Fibroblast of the conjunctiva (primary cell): ENCODE measurements around the gene GLS.

Source experiments
- DNase-seq: peaks from one replicate; pipeline ENCODE4 v3.0.0-alpha.2; 2010; ENCODE audit warnings: low read depth

GLS gene

GRCh38 chr2:190972846-190973245 lies 92.2 kb downstream of the GLS start:
- DNase-seq, result no peak

DNA sequence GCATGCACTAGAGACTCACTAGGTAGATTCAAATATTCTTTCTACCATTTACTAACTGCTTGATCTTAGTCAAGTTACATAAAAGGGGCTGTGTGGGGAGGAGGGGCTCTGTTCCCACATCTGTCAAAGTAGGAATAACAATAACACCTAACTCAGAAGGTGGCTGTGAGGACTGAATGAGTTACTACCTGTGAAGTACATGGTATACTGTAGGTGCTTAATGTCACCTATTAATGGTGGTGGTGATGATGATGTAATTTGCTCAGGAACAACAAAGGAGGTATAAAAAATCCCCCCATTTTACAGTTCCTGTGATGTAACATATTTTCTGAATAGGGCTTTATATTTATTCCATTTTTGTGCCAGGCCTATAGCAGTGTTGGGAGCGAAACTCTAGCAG lies 92.6 kb downstream of the GLS start:
- DNase-seq, result no peak

DNA sequence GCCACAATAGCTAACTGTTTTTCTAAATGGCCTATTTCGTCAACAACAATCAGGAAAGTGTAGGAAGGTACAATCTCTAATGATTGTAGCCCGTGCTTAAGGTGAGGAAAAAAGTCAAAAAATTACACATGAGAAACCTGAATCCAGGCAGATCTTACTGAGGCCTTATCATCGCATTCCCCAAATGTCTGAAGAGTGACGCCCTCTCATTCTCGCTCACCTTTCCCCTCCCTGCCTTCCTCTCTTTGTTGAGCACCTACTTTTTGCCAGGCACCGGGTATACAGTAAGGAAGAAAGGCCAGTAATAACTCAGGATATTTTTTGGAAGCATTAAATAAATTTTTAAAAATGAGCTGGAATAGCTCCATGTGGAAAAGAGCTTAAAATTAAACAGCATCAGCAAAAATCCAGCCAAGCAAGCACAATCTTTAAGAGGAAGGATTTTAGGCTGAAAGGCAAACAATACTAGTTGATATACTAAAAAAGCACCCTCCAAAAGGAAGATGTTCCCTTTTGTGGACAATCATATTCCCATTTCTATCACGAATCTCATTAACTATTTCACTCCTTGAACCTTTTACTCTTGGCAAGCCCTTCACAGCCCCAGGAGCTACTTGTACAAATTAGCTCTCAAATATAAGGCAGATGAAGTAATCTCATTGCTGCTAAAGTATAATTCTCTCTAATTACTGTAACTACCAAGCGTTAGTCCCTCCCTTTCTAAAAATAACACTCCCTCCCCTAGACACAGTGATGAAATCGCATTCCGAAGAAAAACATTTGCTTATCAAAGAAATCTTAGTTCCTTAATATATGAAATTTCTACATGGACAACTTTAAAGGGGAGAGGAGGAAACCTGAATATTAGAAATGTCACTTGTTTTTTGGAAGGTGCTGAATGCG lies 93.4 kb downstream of the GLS start:
- no peak for DNase-seq

DNA sequence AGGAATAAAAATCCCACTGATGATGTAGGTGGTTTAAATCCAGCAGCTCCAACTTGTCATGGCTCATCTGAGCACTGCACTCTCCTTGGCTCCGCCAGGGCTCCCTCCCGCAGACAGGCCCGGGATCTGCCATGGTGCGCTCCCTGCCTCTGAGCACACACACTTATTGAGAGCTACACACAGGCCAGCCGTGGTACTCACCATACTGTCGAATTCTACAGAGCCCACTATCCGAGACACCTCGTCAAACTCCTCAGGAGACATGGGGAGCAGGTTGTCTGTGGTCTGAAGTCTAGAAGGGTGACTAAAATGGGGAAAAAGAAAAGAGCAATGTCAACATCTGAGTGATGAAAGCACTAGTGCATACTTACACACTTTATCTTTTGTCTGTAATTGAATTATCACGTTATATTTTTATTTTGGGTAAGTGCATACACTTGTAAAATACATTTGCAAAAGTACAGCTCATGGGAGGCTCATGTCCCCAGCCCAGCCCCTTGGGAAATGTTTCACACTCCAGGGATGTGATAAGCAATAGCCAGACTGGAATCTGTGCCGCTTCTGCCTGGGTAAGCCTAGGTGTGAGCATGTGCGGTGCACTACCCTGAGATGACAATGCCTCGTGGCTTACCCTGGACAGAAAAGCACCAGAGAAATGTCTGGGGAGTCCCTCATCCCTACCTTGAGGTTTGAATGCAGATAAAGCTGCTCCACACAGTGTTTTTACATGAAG lies 94.2 kb downstream of the GLS start:
- DNase-seq, result no peak

DNA sequence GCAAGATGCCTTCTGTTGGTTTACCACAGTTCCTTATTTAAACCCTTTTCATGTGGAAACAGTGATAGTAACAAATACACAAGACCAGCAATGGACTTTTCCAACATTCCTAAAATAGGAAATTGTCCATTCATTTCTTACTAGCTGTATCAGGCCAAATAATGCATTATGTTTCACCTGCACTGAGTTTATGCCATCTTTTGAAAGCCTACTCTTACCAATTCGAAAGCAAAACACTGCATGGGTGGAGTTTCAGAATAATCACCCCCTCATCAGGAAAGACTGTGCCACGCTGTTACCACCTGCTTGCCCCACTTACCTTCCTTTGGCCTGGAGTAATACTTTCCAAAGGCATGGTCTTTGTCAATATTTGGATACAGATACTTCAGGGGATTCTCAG lies 95.9 kb downstream of the GLS start:
- no peak for DNase-seq

DNA sequence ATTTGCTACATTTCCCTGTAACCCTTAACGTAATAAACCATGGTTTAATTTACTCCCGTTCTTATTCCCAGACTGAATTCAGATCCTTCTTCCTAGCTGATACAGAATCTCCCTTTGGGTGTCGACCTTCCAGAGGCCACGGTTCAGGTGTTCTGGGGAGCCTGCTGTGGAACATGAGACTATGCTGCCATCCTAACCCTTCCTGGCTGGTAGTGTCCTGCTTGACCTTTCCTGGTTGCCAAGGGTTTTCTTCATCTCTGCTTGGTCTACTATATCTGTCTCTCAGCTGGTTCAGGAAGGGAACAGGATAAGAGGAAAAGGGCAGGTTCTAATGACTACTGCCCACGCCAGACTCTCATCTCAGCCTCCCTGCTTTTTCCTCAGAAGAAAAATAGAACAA lies 96.9 kb downstream of the GLS start:
- no peak for DNase-seq

DNA sequence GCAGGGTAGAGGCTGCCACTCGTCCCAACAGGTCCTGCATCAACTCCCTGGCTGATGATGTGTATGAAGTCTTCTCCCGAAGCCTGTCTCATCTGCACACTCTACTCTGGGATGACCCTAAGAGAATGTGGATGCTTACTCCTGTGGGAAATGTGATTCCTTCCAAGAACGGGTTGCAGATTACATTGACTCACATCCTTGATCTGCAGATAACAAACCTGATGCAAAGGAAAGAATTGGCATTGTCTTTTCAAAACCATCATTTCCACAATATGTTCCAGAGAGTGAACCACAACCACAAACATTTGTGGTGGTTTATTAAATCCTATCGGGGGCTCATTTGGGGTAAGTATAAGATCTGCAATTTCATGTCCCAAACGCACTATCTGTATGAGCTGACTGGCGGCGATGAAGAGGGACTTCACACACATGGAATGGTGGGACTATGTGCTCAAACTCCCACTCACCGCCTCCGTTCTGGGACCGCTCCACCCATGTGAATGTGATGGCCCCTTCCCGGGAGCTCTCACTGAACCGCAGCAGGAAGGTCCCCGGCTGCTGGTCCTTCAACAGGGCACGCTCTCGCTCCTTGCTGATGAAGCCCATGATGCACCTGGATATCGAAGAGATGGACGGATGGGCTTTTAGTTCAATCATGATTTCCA lies 97.9 kb downstream of the GLS start:
- no peak for DNase-seq

GRCh38 chr2:190979906-190980629 lies 99.4 kb downstream of the GLS start:
- peak; percentile 36 for DNase-seq

- no peak for DNase-seq
Observed at GRCh38 chr2:190980630-190981209, 100.1 kb downstream of the GLS start.

GRCh38 chr2:190981333-190981732 lies 100.7 kb downstream of the GLS start:
- DNase-seq, result no peak

GRCh38 chr2:190981733-190982132 lies 101.1 kb downstream of the GLS start:
- DNase-seq, result no peak

DNA sequence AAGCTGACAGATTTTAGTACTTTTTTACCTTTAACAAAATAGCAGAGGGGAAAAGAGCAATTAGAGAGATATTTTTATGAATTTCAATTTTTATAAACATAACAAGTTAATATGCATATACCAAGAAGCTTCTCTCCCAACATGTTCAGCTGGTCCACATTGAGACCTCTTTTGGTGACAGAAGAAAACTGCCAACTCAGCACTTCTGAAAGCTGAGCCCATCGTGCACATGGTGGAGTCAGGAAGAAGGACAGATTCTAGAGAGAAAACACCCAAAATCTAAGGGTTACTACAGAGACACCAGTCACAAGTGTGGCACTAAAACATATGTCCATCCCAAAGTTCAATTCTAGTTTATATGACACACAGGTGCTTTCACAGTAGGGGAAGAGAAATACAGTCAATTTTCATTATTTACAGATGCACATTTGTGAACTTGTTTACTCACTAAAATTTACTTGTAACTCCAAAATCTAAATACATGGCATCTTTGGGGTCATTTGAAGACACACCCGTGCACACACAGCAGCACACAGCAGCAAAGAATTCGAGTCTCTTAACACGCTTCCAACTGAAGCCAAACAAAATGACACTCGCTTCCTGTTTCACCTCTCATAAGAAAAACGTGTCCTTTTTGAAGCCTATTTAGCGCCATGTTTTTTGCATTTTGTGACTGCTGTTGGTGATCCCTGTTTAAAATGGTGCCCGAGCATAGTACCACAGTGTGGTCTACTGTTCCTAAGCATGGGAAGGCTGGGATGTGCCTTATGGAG lies 101.8 kb downstream of the GLS start:
- DNase-seq, result no peak

DNA sequence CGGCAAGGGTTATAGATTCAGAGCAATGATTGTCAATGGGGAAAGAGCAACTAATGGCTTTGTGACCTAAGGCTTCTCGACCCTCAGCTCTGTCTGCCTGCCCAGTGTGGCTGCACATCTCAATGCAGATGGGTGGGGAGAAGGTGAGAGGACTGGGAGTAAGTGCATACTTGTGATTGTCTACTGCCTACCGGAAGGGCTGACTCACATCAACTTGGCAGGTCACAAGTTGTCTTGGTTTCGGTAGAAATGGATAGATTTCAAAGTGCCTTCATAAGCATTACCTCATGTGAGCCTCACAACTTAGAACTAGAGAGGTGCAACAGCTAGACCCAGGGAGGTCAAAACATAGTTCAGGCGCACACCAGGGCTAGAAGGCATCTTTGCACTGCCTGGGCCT lies 104.0 kb downstream of the GLS start:
- no peak for DNase-seq

- no peak for DNase-seq
Observed at GRCh38 chr2:190986221-190986953, 105.8 kb downstream of the GLS start.

DNA sequence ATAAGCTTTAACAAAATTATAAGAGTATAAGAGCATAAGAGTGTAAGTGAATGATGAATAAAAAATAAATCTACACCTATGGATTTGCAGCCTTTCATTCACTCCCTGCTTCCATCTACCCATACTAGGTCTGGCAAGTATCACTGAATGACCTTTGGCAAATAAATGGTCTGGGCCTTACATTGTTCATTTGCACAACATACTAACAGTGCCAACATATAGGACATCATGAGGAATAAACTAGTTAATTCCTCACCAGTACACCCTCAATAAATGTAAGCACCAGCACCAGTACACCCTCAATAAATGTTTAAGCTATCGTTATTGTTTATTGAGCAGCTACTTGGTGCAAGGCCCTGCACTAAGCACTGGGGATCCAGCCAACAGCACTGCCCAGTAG lies 106.5 kb downstream of the GLS start:
- no peak for DNase-seq

DNA sequence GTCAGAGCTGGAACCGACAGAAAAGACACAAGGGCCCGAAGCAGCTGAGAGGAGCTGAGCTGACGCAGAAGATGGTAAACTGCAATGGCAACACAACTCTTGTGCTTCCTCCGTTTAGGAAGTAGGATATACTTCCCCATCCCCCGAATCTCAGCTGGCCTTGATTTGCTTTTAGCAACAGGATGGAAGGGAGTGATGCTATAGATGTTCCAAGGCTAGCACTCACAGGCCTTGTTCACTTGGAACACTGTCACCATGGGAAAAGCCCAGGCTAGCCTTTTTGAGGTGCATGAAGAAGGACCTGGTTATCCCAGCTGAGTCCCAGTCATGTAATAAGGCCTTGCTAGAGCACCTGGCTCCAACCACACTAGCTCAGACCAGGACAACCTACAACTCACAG lies 107.3 kb downstream of the GLS start:
- DNase-seq, result no peak

- no peak for DNase-seq
Observed at GRCh38 chr2:190988910-190989309, 108.3 kb downstream of the GLS start.

DNA sequence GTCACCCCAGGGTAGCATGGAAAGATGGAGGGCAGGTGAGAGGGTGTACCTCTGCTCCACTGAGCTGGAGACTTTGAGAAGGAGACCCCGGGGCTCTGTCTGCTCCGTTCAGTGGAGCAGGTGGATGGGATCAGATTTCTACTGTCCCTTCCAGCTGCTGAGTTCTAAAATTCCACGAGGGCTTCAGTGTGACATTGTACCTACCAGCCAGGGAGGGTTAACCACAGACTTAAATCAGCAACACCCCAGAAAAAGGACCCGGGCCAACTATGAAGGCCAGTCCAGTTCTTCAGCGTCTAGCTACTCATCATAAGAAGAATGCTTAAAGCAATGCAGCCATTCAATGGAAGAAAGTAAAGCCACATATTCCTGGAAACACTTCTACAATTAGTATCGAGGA lies 109.5 kb downstream of the GLS start:
- no peak for DNase-seq

DNA sequence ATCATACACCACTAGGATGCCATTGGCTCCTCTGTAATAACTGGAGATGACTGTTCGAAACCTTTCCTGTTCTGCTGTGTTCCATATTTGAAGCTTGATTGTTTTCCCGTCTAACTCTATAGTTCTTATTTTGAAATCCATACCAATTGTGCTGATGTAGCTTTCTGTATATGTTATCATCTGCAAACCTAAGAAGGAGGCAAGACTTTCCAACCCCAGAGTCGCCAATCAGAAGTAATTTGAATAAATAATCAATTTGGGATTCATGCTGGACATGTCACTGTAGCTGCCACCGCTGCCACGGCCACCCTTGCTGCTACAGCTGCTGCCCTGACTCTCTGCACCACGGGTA lies 112.6 kb downstream of the GLS start:
- no peak for DNase-seq

GRCh38 chr2:190994148-190994547 lies 113.5 kb downstream of the GLS start:
- no peak for DNase-seq
